GM13976 (cell line): ENCODE measurements around the gene PTGER2.

Experiments used
- DNase-seq: peaks from one replicate; pipeline ENCODE4 v3.0.0; 2012; ENCODE audit warnings: low spot score
- CTCF ChIP-seq: IDR thresholded peaks from 2 replicates; pipeline ENCODE4 v1.5.1; 2012; ENCODE audit warnings: borderline replicate concordance, mild to moderate bottlenecking; ENCODE audit not compliant: insufficient read depth; ENCODE audit errors: extremely low read depth, missing control alignments, control extremely low read depth
- in situ Hi-C: fragments of 300-500 bp; cut with MboI; formaldehyde crosslinking; loops from one replicate; pipeline ENCODE4 v1.12.0; 2022; ENCODE audit warnings: low sequenced_read_pairs, mixed read lengths, inconsistent platforms; ENCODE audit not compliant: unreplicated experiment

PTGER2 gene

GRCh38 chr14:52313462-52313861, 650 bp upstream of the PTGER2 start:
- no peak for TF ChIP-seq CTCF
- no peak for DNase-seq
- in situ Hi-C loops, result no loop called here

- in situ Hi-C loops, result no loop called here
- DNase-seq, result peak; percentile 52
- TF ChIP-seq CTCF, result no peak
Observed at GRCh38 chr14:52314595-52315354, 663 bp downstream of the PTGER2 start.

GRCh38 chr14:52315355-52315718, 1.2 kb downstream of the PTGER2 start:
- no peak for DNase-seq
- in situ Hi-C loops, result no loop called here
- no peak for TF ChIP-seq CTCF

- in situ Hi-C loops, result no loop called here
- no peak for TF ChIP-seq CTCF
- no peak for DNase-seq
Observed at GRCh38 chr14:52318062-52318461, 4.0 kb downstream of the PTGER2 start.

GRCh38 chr14:52318826-52319645, 4.9 kb downstream of the PTGER2 start:
- in situ Hi-C loops, result no loop called here
- no peak for TF ChIP-seq CTCF
- DNase-seq, result no peak

GRCh38 chr14:52319919-52320318, 5.8 kb downstream of the PTGER2 start:
- TF ChIP-seq CTCF, result no peak
- in situ Hi-C loops, result no loop called here
- DNase-seq, result no peak

- DNase-seq, result peak; percentile 72
- in situ Hi-C loops, result no loop called here
- TF ChIP-seq CTCF, result no peak
Observed at GRCh38 chr14:52325126-52325525, 11.0 kb downstream of the PTGER2 start.
